HG03432 (cell line): Measurements from ENCODE around the gene FBN1.

ENCODE experiments used
- ATAC-seq: cut with Tn5 transposase; IDR thresholded peaks from one replicate; pipeline ENCODE4 v1.9.1; 2021; ENCODE audit warnings: mild to moderate bottlenecking, moderate library complexity; ENCODE audit not compliant: unreplicated experiment

FBN1 gene

GRCh38 chr15:48381861-48382260, 263.6 kb downstream of the FBN1 start:
- no peak for ATAC-seq

- ATAC-seq = no peak
Measured at GRCh38 chr15:48380198-48380597, 265.3 kb downstream of the FBN1 start.

- ATAC-seq = no peak
Measured at GRCh38 chr15:48375767-48376166, 269.7 kb downstream of the FBN1 start.

DNA sequence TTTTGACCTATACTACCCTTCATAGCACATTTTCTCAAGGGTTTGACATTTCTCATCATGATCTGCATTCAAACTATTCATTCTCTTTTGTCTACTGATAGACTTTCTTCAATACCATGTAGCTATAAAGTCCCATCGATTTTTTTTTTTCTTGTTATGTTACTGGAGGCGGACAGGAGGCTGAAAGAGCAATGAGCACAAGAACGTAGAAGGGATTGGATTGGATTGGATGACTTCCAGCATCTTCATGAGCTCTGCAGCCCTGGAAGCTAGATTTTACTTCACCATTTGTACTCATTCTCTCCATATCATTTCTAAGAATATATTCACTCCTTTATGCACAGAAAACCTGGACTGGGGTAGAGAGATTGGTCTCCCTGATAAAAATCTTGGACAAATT, 271.0 kb downstream of the FBN1 start:
- ATAC-seq = no peak

- ATAC-seq = no peak
Measured at GRCh38 chr15:48373821-48374451, 271.6 kb downstream of the FBN1 start.

GRCh38 chr15:48371961-48372360, 273.5 kb downstream of the FBN1 start:
- ATAC-seq = no peak

DNA sequence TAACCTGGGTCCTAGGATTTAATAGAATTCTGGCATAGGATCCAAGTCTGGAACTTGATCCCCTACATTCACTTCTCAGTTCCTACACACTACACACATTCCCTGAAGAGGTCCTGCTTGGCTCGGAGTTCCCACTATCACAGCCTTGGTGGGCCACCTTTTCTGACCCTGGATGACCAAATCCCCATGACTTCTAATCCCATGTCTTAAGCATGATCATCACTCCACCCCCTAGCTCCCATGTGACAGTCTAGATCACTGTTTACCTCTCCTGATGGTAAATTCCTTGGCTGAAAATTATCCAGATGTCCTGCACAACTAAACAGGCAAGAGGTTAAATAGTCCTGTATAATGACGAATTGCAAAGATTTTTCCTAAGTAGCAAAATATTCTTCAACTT, 274.0 kb downstream of the FBN1 start:
- ATAC-seq = no peak

DNA sequence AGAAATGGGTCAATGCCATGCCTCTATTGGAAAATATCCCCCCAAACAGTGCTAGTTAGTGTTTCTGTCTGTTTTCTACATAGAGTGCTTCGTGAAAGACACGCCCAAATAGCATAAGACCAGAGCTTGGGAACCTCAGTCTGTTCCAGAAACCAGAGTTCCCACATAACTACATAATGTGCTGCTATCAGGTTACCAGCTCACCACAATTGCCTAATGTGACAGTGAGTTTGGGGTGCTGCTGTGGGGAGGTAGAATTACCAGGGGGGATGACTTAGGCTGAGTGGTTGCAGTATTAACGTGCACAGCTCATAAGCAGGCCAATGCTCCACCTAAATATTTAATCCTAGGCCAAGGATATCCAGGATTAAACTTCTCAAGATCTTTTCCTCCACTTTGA, 275.0 kb downstream of the FBN1 start:
- no peak for ATAC-seq

- ATAC-seq = no peak
Measured at GRCh38 chr15:48367483-48367882, 278.0 kb downstream of the FBN1 start.

DNA sequence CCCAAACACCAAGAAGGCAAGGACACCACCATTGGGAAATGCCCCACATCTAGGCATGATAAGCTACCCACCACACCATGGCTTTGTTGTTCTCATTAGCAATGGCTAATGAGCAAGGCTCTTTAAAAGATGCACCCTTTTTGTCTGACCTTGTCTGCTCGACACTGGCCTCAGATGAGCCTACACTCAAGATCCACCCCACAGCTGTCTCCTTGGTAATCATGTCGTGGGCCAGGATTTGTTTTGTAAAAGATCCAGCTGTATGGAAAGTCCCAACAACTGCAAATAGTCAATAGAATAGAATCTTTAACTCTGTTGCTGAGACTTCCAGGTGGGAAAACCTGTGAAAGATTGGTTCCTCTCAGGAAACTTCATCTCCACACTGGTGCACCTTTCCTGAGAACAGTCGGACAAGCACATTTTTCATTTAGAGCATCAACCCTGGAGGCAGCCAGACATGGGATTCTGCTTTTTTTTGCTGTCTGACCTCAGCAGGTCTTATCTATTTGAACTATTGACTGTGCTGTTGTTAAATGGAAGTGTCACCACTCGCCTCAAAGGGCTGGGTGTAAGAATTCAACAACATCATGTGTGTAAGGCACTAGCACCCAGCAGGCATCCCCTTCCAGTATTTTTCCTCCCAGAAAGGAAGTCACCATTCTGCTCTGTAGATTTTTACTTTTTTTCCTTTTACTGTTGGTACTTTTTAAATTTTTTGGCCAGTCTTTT, 278.8 kb downstream of the FBN1 start:
- ATAC-seq = no peak

DNA sequence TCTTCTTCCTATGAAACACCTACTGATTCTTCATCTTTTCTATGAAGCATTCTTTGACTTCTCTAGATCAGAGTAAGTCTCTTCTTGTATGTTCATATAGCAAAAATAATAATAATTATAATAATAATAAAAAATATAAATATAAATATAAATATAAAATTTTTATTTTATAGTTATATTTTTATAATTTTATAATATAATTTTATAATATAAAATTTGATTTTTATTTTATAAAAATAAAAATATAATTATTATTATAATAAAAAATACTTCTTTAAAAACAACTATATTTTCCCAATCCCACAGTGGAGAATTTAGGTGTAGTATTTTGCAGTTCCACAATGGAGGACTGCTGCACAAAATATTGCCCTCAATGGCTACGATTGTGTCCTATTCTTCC, 279.9 kb downstream of the FBN1 start:
- ATAC-seq = no peak

GRCh38 chr15:48363474-48363873, 282.0 kb downstream of the FBN1 start:
- ATAC-seq = no peak

GRCh38 chr15:48361685-48362084, 283.8 kb downstream of the FBN1 start:
- ATAC-seq = no peak

DNA sequence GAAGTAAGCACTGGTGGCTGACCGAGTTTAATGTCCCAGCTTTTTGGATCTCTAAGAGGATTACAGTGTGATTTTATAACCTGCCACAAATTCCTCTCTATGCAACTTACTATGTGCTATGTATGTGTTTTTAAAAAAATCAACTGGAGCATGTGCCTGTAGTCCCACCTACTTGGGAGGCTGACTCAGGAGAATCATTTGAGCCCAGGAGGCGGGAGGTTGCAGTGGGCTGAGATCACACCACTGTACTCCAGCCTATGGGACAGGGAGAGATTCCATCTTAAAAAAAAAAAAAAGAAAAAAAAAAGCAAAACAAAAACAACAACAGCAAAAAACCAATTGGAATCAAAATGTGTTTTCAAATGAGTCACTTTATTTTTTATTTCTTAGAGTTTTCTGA, 284.7 kb downstream of the FBN1 start:
- ATAC-seq = no peak
